Measurements from ENCODE around the gene AMBRA1. TPM values are rescaled to one million over a fixed set of nuclear protein-coding genes. Genes with fewer than 3 reads are reported as not detected.
A peak's percentile ranks its signal among the peaks of the same experiment; 100 is the strongest.

AMBRA1 gene
- total and polyA plus RNA-seq, 2 experiments from 2014 or later, result 10.5 to 52.7 TPM

- Histone ChIP-seq H3K9me3 (ENCODE audit: low read depth) (no peaks in the 10 kb centered on the region), H3K27me3 (no peaks in the 10 kb centered on the region), H3K27ac (no peak overlapping the region), H3K4me1 (ENCODE audit: low read depth) (no peaks in the 10 kb centered on the region), H3K36me3 (no peaks in the 10 kb centered on the region), H3K4me3 (no peak overlapping the region)
- DNase-seq (ENCODE audit: low read depth in 1 of 2, low spot score in 1 of 2), result peak in 1 of 2 donors; percentile 25
- TF ChIP-seq, protein P1, sequence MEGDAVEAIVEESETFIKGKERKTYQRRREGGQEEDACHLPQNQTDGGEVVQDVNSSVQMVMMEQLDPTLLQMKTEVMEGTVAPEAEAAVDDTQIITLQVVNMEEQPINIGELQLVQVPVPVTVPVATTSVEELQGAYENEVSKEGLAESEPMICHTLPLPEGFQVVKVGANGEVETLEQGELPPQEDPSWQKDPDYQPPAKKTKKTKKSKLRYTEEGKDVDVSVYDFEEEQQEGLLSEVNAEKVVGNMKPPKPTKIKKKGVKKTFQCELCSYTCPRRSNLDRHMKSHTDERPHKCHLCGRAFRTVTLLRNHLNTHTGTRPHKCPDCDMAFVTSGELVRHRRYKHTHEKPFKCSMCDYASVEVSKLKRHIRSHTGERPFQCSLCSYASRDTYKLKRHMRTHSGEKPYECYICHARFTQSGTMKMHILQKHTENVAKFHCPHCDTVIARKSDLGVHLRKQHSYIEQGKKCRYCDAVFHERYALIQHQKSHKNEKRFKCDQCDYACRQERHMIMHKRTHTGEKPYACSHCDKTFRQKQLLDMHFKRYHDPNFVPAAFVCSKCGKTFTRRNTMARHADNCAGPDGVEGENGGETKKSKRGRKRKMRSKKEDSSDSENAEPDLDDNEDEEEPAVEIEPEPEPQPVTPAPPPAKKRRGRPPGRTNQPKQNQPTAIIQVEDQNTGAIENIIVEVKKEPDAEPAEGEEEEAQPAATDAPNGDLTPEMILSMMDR (IDR thresholded peaks at IDR 0.05; ENCODE audit: low read depth, low read length), result no peak
Measured at GRCh38 chr11:46601129-46601528, 7.3 kb upstream of the AMBRA1 start.

GRCh38 chr11:46600194-46600960 lies 6.6 kb upstream of the AMBRA1 start:
- no peak overlapping the region for H3K27ac ChIP-seq
- DNase-seq (ENCODE audit: low read depth in 1 of 2, low spot score in 1 of 2), result peak in 1 of 2 donors; percentile 22

DNA sequence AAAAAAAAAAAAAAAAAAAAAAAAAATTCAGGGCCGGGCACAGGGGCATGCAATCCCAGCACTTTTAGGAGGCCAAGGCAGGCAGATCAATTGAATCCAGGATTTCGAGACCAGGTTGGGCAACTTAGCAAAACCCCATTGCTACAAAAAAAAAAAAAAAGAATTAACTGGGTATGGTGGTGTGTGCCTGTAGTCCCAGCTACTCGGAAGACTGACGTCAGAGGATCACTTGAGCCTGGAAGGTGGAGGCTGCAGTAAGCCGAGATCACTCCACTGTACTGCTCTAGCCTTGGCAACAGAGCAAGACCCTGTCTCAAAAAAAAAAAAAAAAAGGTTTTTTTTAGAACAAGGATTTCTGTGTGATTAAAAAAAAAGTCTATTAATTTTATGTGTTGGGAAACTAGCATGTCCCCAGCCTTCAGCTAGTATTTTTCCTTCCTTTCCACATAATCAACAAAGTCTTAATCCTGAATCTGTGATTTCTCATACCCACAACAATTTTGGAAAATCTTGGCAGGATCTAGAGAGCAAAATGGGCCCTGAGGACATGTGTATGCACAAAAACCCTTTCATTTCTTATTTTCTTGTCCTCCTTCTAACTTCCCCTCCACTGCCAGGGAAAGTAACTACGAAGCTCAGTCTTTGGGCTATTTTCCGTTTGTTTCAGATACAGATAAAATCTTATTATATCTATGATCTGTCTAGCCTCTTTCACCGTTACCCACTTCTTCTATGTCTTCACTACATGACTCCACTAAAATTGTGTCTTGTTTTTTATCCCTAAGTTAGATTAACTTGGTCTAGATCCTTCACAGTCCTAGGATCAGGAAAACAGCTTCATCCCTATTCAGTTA lies 5.7 kb upstream of the AMBRA1 start:
- Histone ChIP-seq H3K36me3 (no peaks in the 10 kb centered on the region), H3K27me3 (no peaks in the 10 kb centered on the region), H3K27ac (no peak overlapping the region), H3K9me3 (ENCODE audit: low read depth) (no peaks in the 10 kb centered on the region), H3K4me3 (no peak overlapping the region), H3K4me1 (ENCODE audit: low read depth) (no peaks in the 10 kb centered on the region)
- TF ChIP-seq, protein P1 (IDR thresholded peaks at IDR 0.05; ENCODE audit: low read depth, low read length), result no peak
- no peak for DNase-seq (ENCODE audit: low read depth in 1 of 2, low spot score in 1 of 2)

More at GRCh38 chr11:46600194-46600960, 6.6 kb upstream of the AMBRA1 start:
- H3K27me3 ChIP-seq, result no peaks in the 10 kb centered on the region
- H3K4me1 ChIP-seq (ENCODE audit: low read depth), result no peaks in the 10 kb centered on the region
- H3K4me3 ChIP-seq, result no peak overlapping the region
- TF ChIP-seq, protein P1 (IDR thresholded peaks at IDR 0.05; ENCODE audit: low read depth, low read length), result no peak
- no peaks in the 10 kb centered on the region for H3K36me3 ChIP-seq
- H3K9me3 ChIP-seq (ENCODE audit: low read depth), result no peaks in the 10 kb centered on the region

DNA sequence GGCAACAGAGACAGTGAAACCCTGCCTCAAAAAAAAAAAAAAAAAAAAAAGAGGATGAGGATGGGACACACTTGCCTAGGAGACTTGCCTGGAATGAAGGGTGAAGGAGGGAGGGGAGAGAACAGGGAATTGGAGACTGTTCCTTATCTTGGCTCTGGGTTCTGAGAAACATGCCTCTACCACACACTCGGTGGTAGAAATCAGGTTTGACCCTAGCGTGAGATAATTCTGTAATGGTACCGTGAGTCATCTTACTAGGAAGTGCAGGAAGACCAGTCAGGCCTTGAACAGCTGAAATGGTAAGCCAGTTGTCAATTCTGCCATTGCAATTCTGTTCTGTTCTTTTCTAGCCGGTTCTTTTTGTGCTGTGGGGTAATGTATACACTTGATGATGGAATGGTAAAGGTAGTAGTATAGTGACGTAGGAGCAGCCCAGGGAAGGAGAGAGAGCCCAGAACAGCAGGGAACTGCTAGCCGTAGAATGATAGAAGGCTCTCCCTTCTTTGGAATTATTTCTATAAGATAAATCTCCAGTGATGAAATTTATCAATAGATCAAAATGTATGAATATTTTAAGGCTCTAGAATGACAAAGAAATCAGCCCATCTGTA lies 3.9 kb upstream of the AMBRA1 start:
- Histone ChIP-seq H3K4me3 (no peak overlapping the region), H3K36me3 (no peaks in the 10 kb centered on the region), H3K4me1 (ENCODE audit: low read depth) (peaks cover 6% of the 10 kb centered on the region), H3K27ac (no peak overlapping the region), H3K9me3 (ENCODE audit: low read depth) (no peaks in the 10 kb centered on the region), H3K27me3 (no peaks in the 10 kb centered on the region)
- peak in 1 of 2 donors; percentile 53 for DNase-seq (ENCODE audit: low read depth in 1 of 2, low spot score in 1 of 2)
- TF ChIP-seq, protein P1 (IDR thresholded peaks at IDR 0.05; ENCODE audit: low read depth, low read length), result no peak

- no peak overlapping the region for H3K4me3 ChIP-seq
- H3K27me3 ChIP-seq, result no peaks in the 10 kb centered on the region
- peaks cover 9% of the 10 kb centered on the region for H3K4me1 ChIP-seq (ENCODE audit: low read depth)
- DNase-seq (ENCODE audit: low read depth in 1 of 2, low spot score in 1 of 2), result no peak
- H3K27ac ChIP-seq, result no peak overlapping the region
- H3K36me3 ChIP-seq, result no peaks in the 10 kb centered on the region
- TF ChIP-seq, protein P1 (IDR thresholded peaks at IDR 0.05; ENCODE audit: low read depth, low read length), result no peak
- no peaks in the 10 kb centered on the region for H3K9me3 ChIP-seq (ENCODE audit: low read depth)
Measured at GRCh38 chr11:46597155-46597554, 3.3 kb upstream of the AMBRA1 start.

Measured in cardiac muscle cell (in vitro differentiated cells and primary cell).